NCI-H526 (cell line): ENCODE measurements around the gene NSD2.

Experiments used
- DNase-seq, 2 experiments: peaks; one replicate each; lab custom pipeline; 2025; lab: John Stamatoyannopoulos, UW

The NSD2 gene

GRCh38 chr4:1971456-1972200, 100.4 kb downstream of the NSD2 start:
- no peak for DNase-seq

DNA sequence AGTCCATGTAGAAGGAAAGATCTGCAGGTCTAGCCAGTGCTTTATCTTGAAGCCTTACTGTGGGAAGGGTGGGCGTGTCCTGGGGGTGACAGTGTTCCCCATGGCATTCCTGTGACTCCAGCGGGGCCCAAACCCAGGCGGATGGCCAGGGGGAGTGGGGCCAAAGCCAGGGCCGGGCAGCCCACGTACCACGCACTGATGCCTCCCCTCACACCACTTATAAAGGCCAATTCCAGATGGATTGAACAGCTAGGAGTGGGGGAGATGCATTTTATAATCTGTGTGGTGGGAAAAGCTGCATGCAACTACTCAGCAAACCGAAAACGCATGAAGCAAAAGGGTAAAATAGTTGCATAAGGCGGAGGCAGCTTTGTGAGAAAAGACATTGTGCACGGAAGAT, 101.2 kb downstream of the NSD2 start:
- no peak for DNase-seq

DNA sequence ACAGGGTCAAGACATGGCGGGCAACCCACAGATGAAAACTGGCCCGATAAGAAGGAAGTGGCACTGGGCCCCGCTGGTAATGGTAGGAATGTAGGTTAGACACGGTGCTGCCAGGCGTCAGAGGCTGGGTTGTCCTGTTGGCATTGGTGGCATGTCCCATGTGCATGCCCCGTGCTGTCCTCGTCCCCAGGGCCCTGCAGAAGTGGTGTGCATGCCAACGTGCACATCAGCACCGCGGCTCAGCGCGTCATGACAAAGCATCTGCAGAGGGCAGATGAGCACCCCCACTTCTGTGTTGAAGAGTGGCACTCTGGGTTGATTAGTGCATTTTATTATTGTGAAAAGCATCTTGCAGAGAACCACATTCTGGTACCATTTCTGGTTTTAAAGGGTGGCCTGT, 102.0 kb downstream of the NSD2 start:
- no peak for DNase-seq

- no peak for DNase-seq
Observed at GRCh38 chr4:1973661-1974060, 102.5 kb downstream of the NSD2 start.

DNA sequence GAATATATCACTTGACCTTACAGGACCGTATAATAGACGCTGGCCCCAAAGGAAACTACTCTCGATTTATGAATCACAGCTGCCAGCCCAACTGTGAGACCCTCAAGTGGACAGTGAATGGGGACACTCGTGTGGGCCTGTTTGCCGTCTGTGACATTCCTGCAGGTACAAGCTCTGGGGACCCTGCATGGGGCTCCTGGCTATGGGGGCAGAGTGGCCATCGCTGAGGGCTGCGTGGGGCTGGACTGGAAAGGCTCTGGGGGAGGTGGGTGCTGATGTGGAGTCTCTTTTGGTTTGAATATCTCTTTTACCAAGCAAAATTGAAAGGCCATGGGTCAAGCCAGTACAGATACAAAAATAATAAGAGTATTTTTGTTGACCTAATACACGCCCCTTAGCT, 103.6 kb downstream of the NSD2 start:
- DNase-seq, result no peak

DNA sequence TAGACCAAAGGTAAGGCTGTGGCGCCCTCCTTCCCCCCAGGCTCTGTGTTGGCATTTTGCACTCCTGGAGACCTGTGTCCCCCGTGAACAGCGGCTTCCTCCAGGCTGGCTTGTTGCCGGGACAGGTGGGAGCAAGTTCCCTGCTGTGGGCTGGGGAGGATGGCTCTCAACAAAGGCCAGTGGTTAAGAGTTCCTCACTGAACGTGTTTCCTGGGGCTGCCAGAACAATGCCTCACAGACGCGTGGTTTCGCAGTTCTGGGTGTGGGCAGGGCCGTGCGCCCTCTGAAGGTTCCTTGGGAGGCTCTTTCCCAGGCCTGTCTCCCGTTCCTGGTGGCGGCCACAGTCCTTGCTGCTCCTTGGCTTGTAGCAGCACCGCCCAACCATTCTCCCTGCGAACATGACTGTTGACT, 104.2 kb downstream of the NSD2 start:
- DNase-seq, result no peak

DNA sequence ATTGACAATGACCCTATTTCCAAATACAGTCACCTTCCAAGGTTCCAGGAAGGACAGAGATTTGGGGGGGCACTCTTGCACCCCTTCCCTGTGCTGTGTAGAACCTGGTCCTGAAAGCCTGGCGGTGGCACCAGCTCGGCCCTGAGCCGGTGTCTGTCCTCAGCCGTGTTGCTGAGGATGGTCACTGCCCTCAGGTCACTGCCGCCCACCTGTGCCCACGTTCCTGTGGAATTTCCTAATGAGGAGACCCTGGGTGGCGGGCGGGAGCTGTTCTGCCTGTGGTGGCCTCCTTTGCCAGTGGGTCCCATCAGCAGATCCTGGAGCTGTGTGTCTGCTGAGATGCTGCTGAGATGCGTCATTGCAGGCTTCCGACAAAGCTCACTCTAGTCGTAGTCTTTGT, 104.7 kb downstream of the NSD2 start:
- no peak for DNase-seq

DNA sequence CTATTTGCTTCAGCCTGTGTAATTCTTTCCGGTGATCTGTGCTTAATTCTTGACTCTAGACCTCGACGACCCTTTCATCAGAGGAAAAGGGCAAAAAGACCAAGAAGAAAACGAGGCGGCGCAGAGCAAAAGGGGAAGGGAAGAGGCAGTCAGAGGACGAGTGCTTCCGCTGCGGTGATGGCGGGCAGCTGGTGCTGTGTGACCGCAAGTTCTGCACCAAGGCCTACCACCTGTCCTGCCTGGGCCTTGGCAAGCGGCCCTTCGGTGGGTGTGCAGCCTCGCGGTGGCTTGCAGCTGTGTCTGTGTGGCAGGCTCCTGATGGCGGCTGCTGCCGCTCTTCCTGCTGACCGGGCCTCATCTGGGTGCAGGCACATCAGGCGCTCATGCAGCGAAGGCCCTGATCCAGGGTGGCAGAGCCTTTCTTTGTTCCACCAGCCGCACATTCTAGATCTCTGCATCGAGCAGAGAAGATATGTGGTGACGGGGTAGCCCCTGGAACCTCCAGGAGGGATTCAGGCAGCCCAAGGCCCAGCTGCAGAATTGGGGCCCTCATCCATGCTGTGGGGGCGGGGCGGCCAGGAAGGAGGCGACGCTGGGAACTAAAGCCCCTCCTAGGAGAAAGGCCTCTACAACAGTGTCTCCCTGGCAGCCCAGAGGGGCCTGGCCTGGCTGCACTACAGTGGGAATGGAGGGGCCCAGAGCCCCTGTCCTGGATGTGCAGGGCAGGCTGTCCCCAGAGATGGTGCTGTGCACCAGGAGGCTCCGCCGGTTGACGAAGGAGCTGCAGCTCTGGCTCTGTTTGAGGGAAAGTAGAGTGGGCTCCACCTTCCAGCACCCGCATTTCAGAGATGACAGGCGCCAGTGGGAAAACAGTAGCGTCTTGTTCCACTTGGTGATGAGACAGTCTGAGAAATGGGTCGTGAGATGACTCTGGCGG, 105.5 kb downstream of the NSD2 start:
- DNase-seq, result no peak

- DNase-seq, result no peak
Observed at GRCh38 chr4:1978226-1978625, 107.0 kb downstream of the NSD2 start.

DNA sequence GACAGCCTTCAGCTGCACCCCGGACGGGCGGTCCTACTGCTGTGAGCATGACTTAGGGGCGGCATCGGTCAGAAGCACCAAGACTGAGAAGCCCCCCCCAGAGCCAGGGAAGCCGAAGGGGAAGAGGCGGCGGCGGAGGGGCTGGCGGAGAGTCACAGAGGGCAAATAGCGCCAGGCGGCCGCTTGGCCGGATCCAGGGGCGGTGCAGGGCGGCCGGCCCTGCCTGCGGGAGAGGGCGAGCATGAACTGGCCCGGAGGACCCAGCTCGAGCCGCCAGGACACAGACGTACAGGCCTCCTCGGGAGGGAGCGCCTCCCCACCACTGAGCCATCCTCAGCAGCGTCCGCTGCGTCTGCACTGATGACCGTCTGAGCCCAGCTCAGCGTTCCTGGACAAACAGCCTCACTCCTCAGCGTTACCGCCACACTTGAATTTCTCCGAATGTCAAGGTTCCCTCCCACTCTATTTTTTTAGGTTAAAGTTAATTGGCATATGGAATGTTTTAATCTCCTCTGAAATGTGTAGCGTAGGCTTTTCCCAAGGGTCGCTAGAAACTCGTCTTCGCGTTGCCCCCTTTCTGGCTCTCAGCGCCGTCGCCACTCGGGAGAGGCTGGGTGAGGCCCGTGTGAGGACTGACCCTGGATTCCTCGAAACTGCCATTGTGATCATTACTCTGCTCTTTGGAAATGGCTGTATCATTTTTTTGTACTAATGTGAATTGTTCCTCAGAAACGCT, 107.7 kb downstream of the NSD2 start:
- no peak for DNase-seq

DNA sequence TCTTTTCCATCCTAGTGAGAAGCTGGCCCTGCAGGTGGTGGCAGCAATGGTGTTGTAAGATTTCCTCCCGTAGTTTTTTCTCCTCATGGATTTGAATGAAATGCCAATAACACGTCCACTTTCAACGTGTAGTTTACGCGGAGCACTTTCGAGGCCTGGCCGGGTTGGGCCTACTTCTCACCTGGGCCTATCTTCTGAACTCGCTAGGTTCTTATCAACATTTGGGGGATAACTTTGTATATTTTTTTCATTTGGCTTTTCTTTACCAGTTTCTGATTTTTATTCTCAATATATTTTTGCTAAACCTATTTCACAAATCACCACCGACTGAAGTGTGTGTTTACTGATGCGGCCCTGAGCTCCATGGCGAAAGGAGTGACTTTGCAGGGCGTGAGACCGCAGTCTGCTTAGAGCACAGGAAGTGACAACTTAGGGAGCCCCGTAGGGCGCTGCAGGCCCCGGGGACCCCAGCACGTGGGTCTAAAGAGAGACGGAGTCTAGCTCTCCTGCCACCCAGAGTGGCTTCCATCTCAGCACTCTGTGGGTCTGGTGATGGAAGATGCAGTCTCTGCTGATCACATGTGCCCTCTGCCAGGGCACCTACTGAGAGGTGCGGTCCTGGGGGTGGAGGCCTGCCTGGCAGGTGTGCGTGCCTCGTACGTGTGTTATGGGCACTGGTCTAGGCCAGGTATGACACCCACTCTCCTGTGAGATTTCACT, 108.4 kb downstream of the NSD2 start:
- DNase-seq, result no peak

- no peak for DNase-seq
Observed at GRCh38 chr4:1980561-1981041, 109.4 kb downstream of the NSD2 start.

- DNase-seq, result peak; percentile 30 to 59
Observed at GRCh38 chr4:1981251-1982058, 110.3 kb downstream of the NSD2 start.

DNA sequence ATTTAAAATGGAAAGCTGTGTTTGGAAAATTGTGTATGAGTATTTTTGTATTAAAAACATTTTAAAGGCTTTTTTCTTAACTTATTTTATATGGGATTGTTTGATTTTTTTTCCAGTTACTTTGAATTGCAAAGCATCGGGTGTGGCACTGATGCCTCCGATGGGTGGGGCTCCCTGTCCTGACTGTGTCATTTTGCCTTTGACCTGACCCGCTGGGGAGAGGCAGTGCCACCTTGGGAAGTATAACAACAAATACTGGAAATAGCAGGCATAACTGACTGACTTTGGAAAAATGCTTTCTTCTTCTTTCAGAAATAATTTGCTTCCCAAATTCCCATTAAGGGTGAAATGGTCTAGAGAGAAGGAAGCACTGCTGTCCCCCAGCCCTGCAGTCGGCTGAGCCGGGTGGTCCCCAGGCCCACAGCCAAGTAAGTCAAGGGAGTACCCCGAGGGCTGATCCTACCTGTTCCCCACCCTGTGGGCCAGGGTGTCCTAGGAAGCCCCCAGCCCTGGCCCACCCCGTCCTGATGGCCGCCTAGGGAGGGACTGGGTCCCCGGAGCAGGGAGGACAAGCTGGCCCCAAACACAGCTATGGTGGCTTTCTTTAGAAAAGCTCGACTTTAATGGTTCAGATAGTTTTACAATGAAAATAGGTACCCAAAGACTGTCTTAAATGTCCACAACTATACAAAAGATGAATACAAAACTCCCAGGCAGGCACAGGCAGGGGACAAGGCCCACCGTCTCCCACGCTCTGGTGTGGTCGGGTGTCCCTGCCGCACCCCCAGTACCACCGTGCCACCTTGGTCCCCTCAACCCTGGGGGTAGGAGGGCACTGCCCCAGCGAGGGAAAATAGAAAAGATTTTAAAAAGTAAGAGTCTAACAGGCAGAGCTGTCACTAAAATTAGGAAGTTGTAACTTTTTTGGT, 111.2 kb downstream of the NSD2 start:
- peak in 1 of 2 experiments; percentile 46 for DNase-seq

DNA sequence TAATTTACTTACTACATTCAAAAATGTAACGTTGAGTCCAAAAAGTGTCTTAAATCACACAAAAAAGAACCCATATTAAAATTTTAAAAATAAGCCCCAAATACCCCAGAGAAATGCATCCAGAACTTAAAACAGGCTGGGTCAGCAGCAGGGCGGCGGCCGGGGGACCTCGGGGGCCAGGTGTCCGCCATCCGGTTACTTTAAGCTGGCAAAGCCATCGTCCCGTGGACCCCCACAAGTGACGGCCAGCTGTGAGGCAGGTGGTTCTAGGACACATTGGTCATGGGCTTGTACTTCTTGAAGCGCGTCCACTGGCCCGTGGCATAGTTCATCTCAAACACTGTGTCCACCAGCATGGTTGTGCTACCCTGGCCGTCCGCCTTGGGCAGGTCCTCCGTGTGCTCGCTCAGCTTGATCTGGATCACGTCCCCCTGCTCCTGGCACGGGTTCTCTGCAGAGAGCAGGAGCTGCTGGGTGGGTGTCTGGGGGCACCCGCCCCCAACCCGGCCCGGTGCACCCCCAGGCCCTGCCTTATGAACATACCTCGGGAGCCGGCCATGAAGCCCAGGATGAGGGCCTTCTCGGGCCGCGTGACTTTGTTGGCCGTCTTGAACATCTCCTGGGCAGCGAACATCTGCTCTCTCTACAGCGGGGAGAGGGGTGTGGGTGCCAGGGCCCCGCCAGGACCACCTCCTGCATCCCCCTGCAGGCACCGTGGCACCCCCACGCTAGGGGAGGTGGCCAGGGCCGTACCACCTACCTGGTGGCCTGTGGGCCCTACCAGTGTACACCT, 112.1 kb downstream of the NSD2 start:
- DNase-seq, result no peak

DNA sequence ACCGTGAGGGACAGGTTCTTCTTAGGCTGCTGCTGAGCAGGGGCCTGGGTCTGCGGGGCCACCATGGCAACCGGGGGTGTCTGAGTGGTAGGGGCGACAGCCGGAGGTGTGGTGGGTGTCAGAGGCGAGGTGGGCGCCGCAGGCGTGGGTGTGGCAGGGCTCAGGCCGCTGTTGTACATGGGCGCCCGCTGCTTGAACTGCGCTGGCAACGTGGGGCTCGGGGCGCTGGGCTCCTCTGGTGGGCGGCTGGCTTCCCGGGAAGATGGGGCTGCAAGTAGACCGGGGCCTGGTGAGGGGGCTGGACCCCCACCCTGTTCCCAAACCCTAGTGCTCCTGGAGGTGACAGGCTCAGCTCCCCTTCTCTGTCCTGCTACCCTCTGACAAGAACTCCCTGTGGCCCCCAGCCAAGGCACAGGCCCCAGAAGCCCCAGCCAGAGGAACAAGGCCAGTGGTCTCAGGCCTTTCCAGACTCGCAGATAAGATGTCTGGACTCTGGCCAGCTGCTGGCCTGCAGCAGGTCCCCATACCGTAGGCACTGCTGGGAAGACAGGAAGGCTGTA, 112.7 kb downstream of the NSD2 start:
- DNase-seq, result no peak

- peak in 1 of 2 experiments; percentile 42 for DNase-seq
Observed at GRCh38 chr4:1984406-1985191, 113.4 kb downstream of the NSD2 start.

DNA sequence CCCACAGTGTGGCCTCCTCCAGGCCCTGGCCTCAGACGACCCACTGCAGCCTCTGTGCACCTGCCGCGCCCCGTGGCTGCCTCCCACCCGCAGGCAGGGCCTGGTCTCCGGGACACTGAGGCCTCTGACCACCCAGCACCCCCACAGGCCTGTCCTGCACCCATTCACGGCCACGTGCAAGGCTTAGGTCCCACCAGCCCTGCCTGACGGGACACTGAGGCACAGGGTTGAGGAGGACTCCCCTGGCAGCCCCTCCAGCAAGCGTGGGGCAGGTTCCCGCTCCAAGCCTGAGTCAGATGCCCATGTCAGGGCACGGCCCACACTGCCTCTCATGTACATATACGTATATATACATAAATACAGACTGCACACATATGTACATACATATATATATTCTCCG, 114.1 kb downstream of the NSD2 start:
- DNase-seq, result no peak
